Daoy (cell line): ENCODE results near the gene SP1. TPM values are rescaled to one million over a fixed set of nuclear protein-coding genes. Genes with fewer than 3 reads are reported as not detected.

ENCODE experiments used
- DNase-seq: peaks from one replicate; pipeline ENCODE4 v3.0.0-alpha.2; 2015; ENCODE audit warnings: low read depth
- total RNA-seq: library from RNA; depleted of rRNA; stranded (reverse); fragments of >200 nt; shearing (Covaris generic); gene quantifications from 2 replicates; pipeline ENCODE4 v1.2.3, GENCODE V29; 2014; rRNA removed

Gene SP1
- total RNA-seq, 1 experiment from 2014 or later, result 21.8 TPM

DNA sequence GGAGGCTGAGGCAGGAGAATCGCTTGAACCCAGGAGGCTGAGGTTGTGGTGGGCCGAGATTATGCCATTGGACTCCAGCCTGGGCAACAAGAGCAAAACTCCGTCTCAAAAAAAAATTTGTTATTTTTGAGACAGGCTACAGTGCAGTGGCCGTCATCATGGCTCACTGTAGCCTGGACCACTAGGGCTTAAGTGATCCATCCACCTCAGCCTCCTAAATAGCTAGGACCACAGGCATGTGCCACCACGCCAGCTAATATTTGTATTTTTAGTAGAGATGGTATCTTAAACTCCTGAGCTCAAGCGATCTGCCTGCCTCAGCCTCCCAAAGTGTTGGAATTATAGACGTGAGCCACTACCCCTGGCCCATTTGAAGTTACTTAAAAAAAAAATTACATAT, 71.0 kb downstream of the SP1 start:
- DNase-seq, result no peak

GRCh38 chr12:53451661-53452158, 71.7 kb downstream of the SP1 start, which contains the start of gene PCBP2:
TSS of gene PCBP2 (plus strand) at chr12:53452102. CDS start at chr12:53454801, 2,699 bp downstream.
- DNase-seq, result peak; percentile 100

DNA sequence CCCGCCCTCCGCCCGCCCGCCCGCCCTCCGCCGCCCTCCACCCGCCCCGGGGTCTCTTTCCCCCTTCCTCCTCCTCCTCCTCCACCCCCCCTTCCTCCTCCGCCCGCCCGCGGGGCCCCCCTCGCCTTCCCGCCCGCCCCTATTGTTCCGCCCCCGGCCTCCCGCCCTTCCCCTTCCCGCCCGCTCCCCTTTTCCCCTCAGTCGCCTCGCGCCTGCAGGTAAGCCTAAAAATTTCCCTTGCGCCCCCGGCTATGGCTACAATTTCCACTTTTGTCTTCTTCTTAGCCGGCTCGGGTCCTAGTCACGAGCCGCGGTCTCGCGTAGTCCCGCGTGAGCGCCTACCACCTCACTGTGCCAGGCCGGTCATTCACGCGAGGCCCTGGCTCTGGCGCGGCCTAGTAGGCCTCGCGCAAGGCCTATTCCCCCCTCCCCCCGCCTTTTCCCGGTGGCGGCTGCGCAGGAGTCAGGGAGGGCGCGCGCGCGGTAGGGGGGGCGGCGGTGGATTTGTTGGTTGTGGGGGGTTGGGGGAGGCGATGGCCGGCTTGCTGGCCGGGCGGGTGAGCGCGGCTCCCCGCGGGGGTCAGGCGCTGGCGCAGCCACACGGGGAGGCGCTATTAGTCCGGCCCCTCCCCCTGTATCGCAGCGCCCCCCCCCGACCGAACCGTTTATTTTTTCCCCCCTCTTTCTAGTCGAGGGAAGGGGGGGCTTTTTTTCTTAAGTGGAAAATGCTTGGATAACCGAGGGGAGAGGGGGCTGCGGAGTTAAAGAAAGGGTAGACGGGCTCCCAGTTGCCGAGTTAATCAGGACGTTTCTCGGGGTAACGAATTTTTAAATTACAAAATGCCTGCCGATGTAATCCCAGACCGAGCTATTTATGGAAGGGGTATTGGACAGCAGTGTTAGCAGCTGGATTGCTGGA, 72.4 kb downstream of the SP1 start:
- DNase-seq, result peak; percentile 87

GRCh38 chr12:53453953-53454640, 74.1 kb downstream of the SP1 start:
- no peak for DNase-seq

GRCh38 chr12:53454707-53455106, 74.7 kb downstream of the SP1 start:
- no peak for DNase-seq

DNA sequence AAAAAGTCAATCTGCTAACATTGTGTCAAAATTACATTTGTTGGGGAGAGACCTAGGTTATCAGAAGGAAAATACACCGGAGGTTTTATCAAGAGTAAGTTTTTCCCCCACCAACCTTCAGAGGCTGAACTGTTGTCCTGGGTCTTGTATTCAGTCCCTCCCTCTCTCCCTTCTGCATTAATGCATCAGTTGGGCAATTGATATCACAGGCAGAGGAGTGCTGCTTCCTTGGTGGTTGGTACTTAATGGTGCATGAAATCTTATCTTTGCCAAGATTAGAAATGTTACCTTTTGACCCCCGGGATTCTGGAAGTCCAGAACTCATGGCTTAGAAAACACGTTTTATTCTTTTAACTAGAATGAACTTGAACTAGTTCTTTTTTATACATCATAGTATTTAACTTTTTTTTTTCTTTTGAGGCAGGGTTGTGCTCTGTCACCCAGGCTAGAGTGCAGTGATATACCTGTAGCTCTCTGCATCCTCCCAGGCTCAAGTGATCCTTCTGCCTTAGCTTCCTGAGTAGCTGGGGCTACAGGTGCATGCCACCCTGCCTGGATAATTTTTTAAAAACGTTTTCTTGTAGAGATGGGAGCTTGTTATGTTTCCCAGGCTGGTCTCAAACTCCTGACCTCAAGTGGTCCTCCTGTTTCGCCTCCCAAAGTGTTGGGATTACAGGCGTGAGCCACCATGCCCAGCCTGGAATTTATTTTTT, 76.8 kb downstream of the SP1 start:
- DNase-seq, result no peak

GRCh38 chr12:53459097-53459496, 79.1 kb downstream of the SP1 start:
- DNase-seq, result no peak

DNA sequence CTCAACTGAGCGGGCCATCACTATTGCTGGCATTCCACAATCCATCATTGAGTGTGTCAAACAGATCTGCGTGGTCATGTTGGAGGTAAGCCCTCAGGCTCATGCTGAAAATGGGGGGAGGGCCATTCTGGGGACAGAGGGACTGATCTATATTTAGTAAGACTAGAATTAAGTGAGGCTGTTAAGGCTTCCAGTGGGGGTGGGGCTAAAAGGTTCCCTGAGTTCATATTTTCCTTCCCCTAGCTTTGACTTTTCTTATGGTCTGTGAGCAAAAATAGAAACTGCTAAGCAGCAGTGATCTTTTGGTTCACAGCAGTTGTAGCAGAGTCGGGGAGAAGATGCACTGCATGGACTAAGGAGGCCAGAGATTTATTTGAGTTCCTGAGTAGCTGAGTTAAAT, 81.1 kb downstream of the SP1 start:
- no peak for DNase-seq

GRCh38 chr12:53461591-53461990, 81.6 kb downstream of the SP1 start:
- DNase-seq, result no peak

DNA sequence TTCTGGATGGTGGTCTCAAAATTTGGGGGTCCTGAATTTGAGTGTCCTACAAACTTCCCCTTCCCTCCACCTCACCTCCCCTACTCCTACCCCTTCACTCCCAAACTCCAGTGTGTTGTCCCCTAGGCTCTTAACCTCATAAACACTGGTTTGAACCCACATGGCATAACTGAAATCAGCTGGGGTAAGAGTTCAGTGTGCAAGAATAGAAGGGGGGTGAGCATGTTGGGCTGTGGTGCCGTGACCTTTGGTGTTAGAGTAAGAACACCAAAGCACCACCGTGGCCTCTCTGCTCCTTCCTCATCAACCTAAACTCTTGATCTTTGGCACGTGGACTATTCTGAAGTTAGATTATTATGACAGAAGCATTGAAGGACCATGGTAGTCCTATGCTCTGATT, 83.0 kb downstream of the SP1 start:
- DNase-seq, result no peak

- DNase-seq, result no peak
Measured at GRCh38 chr12:53463802-53464560, 84.0 kb downstream of the SP1 start.

- no peak for DNase-seq
Measured at GRCh38 chr12:53464685-53465418, 84.9 kb downstream of the SP1 start.

- DNase-seq, result no peak
Measured at GRCh38 chr12:53465679-53466078, 85.7 kb downstream of the SP1 start.

Other genes with a start within 250 kb of the SP1 start
- 10.9 and 12.0 TPM in 2 replicates for gene ZNF740, start 199.5 kb upstream of the SP1 start, total RNA-seq
- 4.7 and 11.0 TPM in 2 replicates for gene CSAD, start 199.3 kb upstream of the SP1 start, total RNA-seq
- 0.03 and 0.34 TPM in 2 replicates for gene ITGB7, start 172.9 kb upstream of the SP1 start, total RNA-seq
- 3.5 and 6.2 TPM in 2 replicates for gene RARG, start 148.0 kb upstream of the SP1 start, total RNA-seq
- 29.0 and 31.6 TPM in 2 replicates for gene ESPL1, start 111.9 kb upstream of the SP1 start, total RNA-seq
- gene PFDN5, start 84.6 kb upstream of the SP1 start, total RNA-seq, result 480 and 590 TPM in 2 replicates
- 86.6 and 89.2 TPM in 2 replicates for gene MYG1, start 80.5 kb upstream of the SP1 start, total RNA-seq
- gene AAAS, start 58.6 kb upstream of the SP1 start, total RNA-seq, result 106 and 116 TPM in 2 replicates
- not detected in 2 replicates for gene SP7, start 43.8 kb upstream of the SP1 start, total RNA-seq
- not detected in 2 replicates for gene AMHR2, start 43.7 kb downstream of the SP1 start, total RNA-seq
- 60.9 and 85.2 TPM in 2 replicates for gene PRR13, start 61.6 kb downstream of the SP1 start, total RNA-seq
- 120 and 148 TPM in 2 replicates for gene PCBP2, start 71.9 kb downstream of the SP1 start, total RNA-seq
- gene MAP3K12, start 119.3 kb downstream of the SP1 start, total RNA-seq, result 5.6 and 5.7 TPM in 2 replicates
- 58.1 and 75.8 TPM in 2 replicates for gene TARBP2, start 121.1 kb downstream of the SP1 start, total RNA-seq
- not detected in 2 replicates for gene NPFF, start 127.3 kb downstream of the SP1 start, total RNA-seq
- 4.1 and 7.7 TPM in 2 replicates for gene ATF7, start 246.2 kb downstream of the SP1 start, total RNA-seq